Mesenchymal stem cell (in vitro differentiated cells and primary cell): ENCODE results near the gene RGS1.

Experiments
- DNase-seq: peaks from one replicate; pipeline ENCODE4 v3.0.0-alpha.2; 2013
- H2AFZ ChIP-seq: one replicate; pipeline ENCODE4 v1.6.1; 2013; ENCODE audit warnings: low read depth, mild to moderate bottlenecking, control low read depth, inconsistent platforms, low read length, moderate library complexity
- H2AK5ac ChIP-seq: 2 replicates; pipeline ENCODE4 v1.6.1; 2013; ENCODE audit warnings: low read length, moderate library complexity, mild to moderate bottlenecking, inconsistent platforms; ENCODE audit not compliant: severe bottlenecking
- H2BK120ac ChIP-seq: one replicate; pipeline ENCODE4 v1.6.1; 2013; ENCODE audit warnings: low read depth, mild to moderate bottlenecking, inconsistent platforms, low read length, moderate library complexity
- H2BK12ac ChIP-seq, 2 experiments: one replicate each; pipeline ENCODE4 v1.6.1; 2013; ENCODE audit warnings: inconsistent platforms in 2 of 2, low read length in 2 of 2, mild to moderate bottlenecking in 2 of 2, moderate library complexity in 2 of 2, control low read depth in 1 of 2
- H2BK15ac ChIP-seq: one replicate; pipeline ENCODE4 v1.6.1; 2013; ENCODE audit warnings: mild to moderate bottlenecking, low read depth, inconsistent platforms; ENCODE audit not compliant: poor library complexity, severe bottlenecking
- H2BK5ac ChIP-seq: 2 replicates; pipeline ENCODE4 v1.6.1; 2013; ENCODE audit warnings: low read depth, mild to moderate bottlenecking, low read length, control low read depth, inconsistent platforms; ENCODE audit not compliant: poor library complexity, severe bottlenecking
- H3K14ac ChIP-seq, 2 experiments: one replicate each; pipeline ENCODE4 v1.6.1; 2013; ENCODE audit warnings: inconsistent platforms in 2 of 2, low read length in 2 of 2, control low read depth in 1 of 2, mild to moderate bottlenecking in 1 of 2, moderate library complexity in 1 of 2
- H3K18ac ChIP-seq, 2 experiments: one replicate each; pipeline ENCODE4 v1.6.1; 2013; ENCODE audit warnings: inconsistent platforms in 2 of 2, low read length in 2 of 2, control low read depth in 1 of 2, low read depth in 1 of 2, mild to moderate bottlenecking in 1 of 2
- H3K23ac ChIP-seq, 2 experiments: one replicate each; pipeline ENCODE4 v1.6.1; 2013; ENCODE audit warnings: inconsistent platforms in 2 of 2, low read length in 2 of 2, mild to moderate bottlenecking in 2 of 2, moderate library complexity in 2 of 2, control low read depth in 1 of 2
- H3K27ac ChIP-seq: 2 replicates; pipeline ENCODE4 v1.5.1; 2013; ENCODE audit warnings: mild to moderate bottlenecking, moderate library complexity, low read length, control low read depth, inconsistent platforms; ENCODE audit not compliant: poor library complexity, severe bottlenecking
- H3K27me3 ChIP-seq, 2 experiments: 2 replicates each; pipeline versions ENCODE4 v1.6.1 to v1.7.0; 2013; ENCODE audit warnings: low read length in 2 of 2, mild to moderate bottlenecking in 2 of 2, moderate library complexity in 2 of 2, control low read depth in 1 of 2, inconsistent platforms in 1 of 2; ENCODE audit not compliant: control insufficient read depth in 1 of 2, insufficient read depth in 1 of 2
- H3K36me3 ChIP-seq, 2 experiments: 2 replicates each; pipeline versions ENCODE4 v1.6.1 to v1.7.0; 2013; ENCODE audit warnings: low read length in 2 of 2, control low read depth in 1 of 2, inconsistent platforms in 1 of 2, low read depth in 1 of 2, mild to moderate bottlenecking in 1 of 2; ENCODE audit not compliant: insufficient read depth in 2 of 2, control insufficient read depth in 1 of 2
- H3K4ac ChIP-seq, 2 experiments: one replicate each; pipeline ENCODE4 v1.6.1; 2013; ENCODE audit warnings: inconsistent platforms in 2 of 2, low read length in 2 of 2, mild to moderate bottlenecking in 2 of 2, moderate library complexity in 2 of 2, control low read depth in 1 of 2, low read depth in 1 of 2
- H3K4me1 ChIP-seq: 2 replicates; pipeline ENCODE4 v1.6.1; 2013; ENCODE audit warnings: low read depth, low read length, control low read depth; ENCODE audit not compliant: control insufficient read depth, insufficient read depth
- H3K4me2 ChIP-seq: 2 replicates; pipeline ENCODE4 v1.6.1; 2013; ENCODE audit warnings: low read length, mild to moderate bottlenecking, inconsistent platforms; ENCODE audit not compliant: poor library complexity, severe bottlenecking
- H3K4me3 ChIP-seq, 2 experiments: 2 replicates each; pipeline versions ENCODE4 v1.5.1 to v1.7.0; 2013; ENCODE audit warnings: low read length in 2 of 2, mild to moderate bottlenecking in 2 of 2, control low read depth in 1 of 2, low read depth in 1 of 2; ENCODE audit not compliant: insufficient read depth in 1 of 2
- H3K79me1 ChIP-seq: replicated peaks from 2 replicates; pipeline ENCODE4 v1.6.1; 2013; ENCODE audit warnings: mild to moderate bottlenecking, control low read depth, low read length, inconsistent platforms; ENCODE audit not compliant: poor library complexity, severe bottlenecking
- H3K9ac ChIP-seq: 2 replicates; pipeline ENCODE4 v1.7.0; 2013; ENCODE audit warnings: mild to moderate bottlenecking, low read length, moderate library complexity
- H3K9me3 ChIP-seq: 2 replicates; pipeline ENCODE4 v1.7.0; 2013; ENCODE audit warnings: mild to moderate bottlenecking, low read length; ENCODE audit not compliant: control insufficient read depth
- H4K8ac ChIP-seq: one replicate; pipeline ENCODE4 v1.6.1; 2013; ENCODE audit warnings: inconsistent platforms, mild to moderate bottlenecking, low read length, moderate library complexity
- H4K91ac ChIP-seq: one replicate; pipeline ENCODE4 v1.6.1; 2013; ENCODE audit warnings: mild to moderate bottlenecking, low read length, inconsistent platforms
- WGBS: methylation state at CpG from one replicate; pipeline ENCODE4 v1.1.7; 2013; ENCODE audit warnings: mixed read lengths; 5-methylcytosine and 5-hydroxymethylcytosine counted together

Gene RGS1

GRCh38 chr1:192543445-192543844, 32.1 kb upstream of the RGS1 start:
- Histone ChIP-seq H2BK12ac (no peak overlapping the region), H3K79me1 (no peaks in the 10 kb centered on the region), H3K18ac (peak overlapping the region in 1 of 2 experiments; percentile 81), H3K4me1 (no peaks in the 10 kb centered on the region), H2BK15ac (no peak overlapping the region), H2AK5ac (no peak overlapping the region), H3K36me3 (no peaks in the 10 kb centered on the region), H3K4me3 (no peak overlapping the region), H2AFZ (no peak overlapping the region), H3K4ac (peak overlapping the region in 1 of 2 experiments; percentile 40), H3K27me3 (no peaks in the 10 kb centered on the region), H3K4me2 (no peak overlapping the region), H2BK5ac (no peak overlapping the region), H4K8ac (no peak overlapping the region), H3K9me3 (no peaks in the 10 kb centered on the region), H3K14ac (no peak overlapping the region), H3K9ac (no peak overlapping the region), H2BK120ac (no peak overlapping the region), H3K27ac (no peak overlapping the region), H3K23ac (no peak overlapping the region), H4K91ac (no peak overlapping the region)
- WGBS, result 88% methylated on average over 5 of the region's 5 CpGs
- no peak for DNase-seq

GRCh38 chr1:192545896-192546521, 29.6 kb upstream of the RGS1 start:
- Histone ChIP-seq H2AK5ac (no peak overlapping the region), H2BK15ac (no peak overlapping the region), H2BK12ac (peak overlapping the region; percentile 69 to 99), H4K8ac (peak overlapping the region; percentile 75), H3K9ac (no peak overlapping the region), H3K9me3 (no peaks in the 10 kb centered on the region), H3K4ac (no peak overlapping the region), H3K18ac (peak overlapping the region; percentile 37 to 58), H3K14ac (no peak overlapping the region), H3K36me3 (no peaks in the 10 kb centered on the region), H2BK5ac (no peak overlapping the region), H3K4me2 (no peak overlapping the region), H3K27me3 (no peaks in the 10 kb centered on the region), H3K23ac (no peak overlapping the region), H3K79me1 (no peaks in the 10 kb centered on the region), H3K27ac (no peak overlapping the region), H4K91ac (no peak overlapping the region), H2AFZ (no peak overlapping the region), H2BK120ac (no peak overlapping the region), H3K4me1 (no peaks in the 10 kb centered on the region), H3K4me3 (no peak overlapping the region)
- WGBS, result 100% methylated on average over 2 of the region's 3 CpGs
- DNase-seq, result no peak

- Histone ChIP-seq H3K79me1 (no peaks in the 10 kb centered on the region), H2AFZ (no peak overlapping the region), H3K36me3 (no peaks in the 10 kb centered on the region), H2BK120ac (peak overlapping the region; percentile 34), H2AK5ac (no peak overlapping the region), H2BK12ac (no peak overlapping the region), H3K14ac (no peak overlapping the region), H3K4ac (peak overlapping the region in 1 of 2 experiments; percentile 64), H2BK5ac (no peak overlapping the region), H3K4me1 (peaks cover 3% of the 10 kb centered on the region), H3K9me3 (no peaks in the 10 kb centered on the region), H3K27ac (no peak overlapping the region), H3K4me3 (no peak overlapping the region), H4K91ac (no peak overlapping the region), H3K18ac (peak overlapping the region in 1 of 2 experiments; percentile 54), H3K9ac (peak overlapping the region; percentile 9), H2BK15ac (no peak overlapping the region), H3K27me3 (no peaks in the 10 kb centered on the region), H3K23ac (no peak overlapping the region), H4K8ac (no peak overlapping the region), H3K4me2 (no peak overlapping the region)
- DNase-seq, result no peak
- 79% methylated on average over 4 of the region's 7 CpGs for WGBS
These were observed 28.9 kb upstream of the RGS1 start for GRCh38 chr1:192546596-192547190.

- H2BK5ac ChIP-seq, result no peak overlapping the region
- no peak overlapping the region for H3K14ac ChIP-seq
- no peak overlapping the region for H2AK5ac ChIP-seq
- no peak overlapping the region for H2BK12ac ChIP-seq
- no peaks in the 10 kb centered on the region for H3K27me3 ChIP-seq
- H4K8ac ChIP-seq, result no peak overlapping the region
- H4K91ac ChIP-seq, result no peak overlapping the region
- no peaks in the 10 kb centered on the region for H3K36me3 ChIP-seq
- 100% methylated on average over 2 of the region's 2 CpGs for WGBS
- H3K4me2 ChIP-seq, result no peak overlapping the region
- H3K79me1 ChIP-seq, result no peaks in the 10 kb centered on the region
- no peak overlapping the region for H2BK120ac ChIP-seq
- no peak overlapping the region for H3K4me3 ChIP-seq
- H3K4ac ChIP-seq, result no peak overlapping the region
- no peak overlapping the region for H3K9ac ChIP-seq
- H3K4me1 ChIP-seq, result peaks cover 3% of the 10 kb centered on the region
- no peak for DNase-seq
- H2AFZ ChIP-seq, result no peak overlapping the region
- H2BK15ac ChIP-seq, result no peak overlapping the region
- no peaks in the 10 kb centered on the region for H3K9me3 ChIP-seq
- no peak overlapping the region for H3K27ac ChIP-seq
- no peak overlapping the region for H3K23ac ChIP-seq
- H3K18ac ChIP-seq, result peak overlapping the region in 1 of 2 experiments; percentile 66
These were observed 28.1 kb upstream of the RGS1 start for GRCh38 chr1:192547501-192547900.
